Adrenal gland (tissue), 5 donors: Measurements from ENCODE around the gene PRM1.

Experiments
- CTCF ChIP-seq, 6 experiments: fragments of 450-650 bp in 4 of 6; fragments of 200-600 bp in 2 of 6; sonication (generic) in 1 of 6; IDR thresholded peaks; 1 replicate in 5 of 6; 2 replicates in 1 of 6; pipeline versions ENCODE4 v1.5.1 to v1.8.0; 2016 to 2021; ENCODE audit warnings: antibody characterized with exemption in 6 of 6, mild to moderate bottlenecking in 2 of 6, moderate library complexity in 1 of 6
- POLR2A ChIP-seq, 2 donors: fragments of 450-650 bp; IDR thresholded peaks; one replicate each; pipeline ENCODE4 v1.6.1; 2017; ENCODE audit warnings: antibody characterized with exemption in 2 of 2, mild to moderate bottlenecking in 2 of 2, moderate library complexity in 1 of 2
- donor health status: DM: no; HTN: no; CAD: no.

GRCh38 chr16:11276896-11277593 lies 4.1 kb downstream of the PRM1 start:
- no peak for TF ChIP-seq CTCF (IDR thresholded peaks at IDR 0.05)
- TF ChIP-seq POLR2A (IDR thresholded peaks at IDR 0.05), result no peak
